K562 (cell line): ENCODE data around the gene CNOT4. TPM values are rescaled to one million over a fixed set of nuclear protein-coding genes. Genes with fewer than 3 reads are reported as not detected.

ENCODE experiments used
- BDP1 ChIP-seq: IDR thresholded peaks from 3 replicates; pipeline ENCODE4 v1.6.1; 2011; ENCODE audit not compliant: insufficient read length, insufficient read depth
- BHLHE40 ChIP-seq: IDR thresholded peaks from 2 replicates; pipeline ENCODE4 v1.6.1; 2011; ENCODE audit warnings: low read length, improper control_type of control experiment
- CBX3 ChIP-seq, 2 experiments: IDR thresholded peaks; 1 replicate in 1 of 2; 2 replicates in 1 of 2; pipeline ENCODE4 v1.6.1; 2012; ENCODE audit warnings: inconsistent platforms in 2 of 2, low read length in 2 of 2, borderline replicate concordance in 1 of 2, control low read depth in 1 of 2
- DACH1 ChIP-seq: fragments of 450-650 bp; IDR thresholded peaks from 2 replicates; pipeline ENCODE4 v1.6.1; 2018; ENCODE audit not compliant: partially characterized antibody
- DMBX1 ChIP-seq: fragments of 250-450 bp; sonication (Bioruptor Pico); IDR thresholded peaks from 2 replicates; pipeline ENCODE4 v1.8.0; 2022; ENCODE audit warnings: inconsistent platforms, mild to moderate bottlenecking, moderate library complexity, borderline replicate concordance
- FOXP1 ChIP-seq: sonication (generic); formaldehyde crosslinking; IDR thresholded peaks from 2 replicates; pipeline ENCODE4 v1.8.0; 2022; ENCODE audit warnings: mild to moderate bottlenecking, missing genetic modification reagents
- MGA ChIP-seq: fragments of 450-650 bp; IDR thresholded peaks from 2 replicates; pipeline ENCODE4 v1.6.1; 2016; ENCODE audit warnings: mild to moderate bottlenecking, moderate library complexity
- NCOA1 ChIP-seq: fragments of 450-650 bp; IDR thresholded peaks from 2 replicates; pipeline ENCODE4 v1.6.1; 2016; ENCODE audit warnings: low read depth
- RBBP5 ChIP-seq: fragments of 200-600 bp; sonication (generic); IDR thresholded peaks from 2 replicates; pipeline ENCODE4 v1.6.1; 2012; ENCODE audit warnings: borderline replicate concordance, mild to moderate bottlenecking, low read length, control low read depth, inconsistent platforms; ENCODE audit not compliant: insufficient read depth, poor library complexity, severe bottlenecking
- SAFB ChIP-seq: fragments of 200-400 bp; formaldehyde crosslinking; IDR thresholded peaks from 2 replicates; pipeline ENCODE4 v1.6.1; 2017; ENCODE audit warnings: low read depth, low read length, borderline replicate concordance
- YY1 ChIP-seq, 3 experiments: IDR thresholded peaks; 2 replicates each; pipeline ENCODE4 v1.6.1; 2011; ENCODE audit warnings: low read length in 2 of 3, mild to moderate bottlenecking in 2 of 3, moderate library complexity in 2 of 3, borderline replicate concordance in 1 of 3, control low read depth in 1 of 3, low read depth in 1 of 3; ENCODE audit not compliant: insufficient read depth in 3 of 3, insufficient replicate concordance in 2 of 3, control insufficient read depth in 1 of 3, insufficient read length in 1 of 3; ENCODE audit errors: extremely low read depth in 1 of 3
- ZEB2 ChIP-seq: fragments of 450-650 bp; IDR thresholded peaks from 2 replicates; pipeline ENCODE4 v1.6.1; 2016
- ZHX1 ChIP-seq: fragments of 150-350 bp; conservative IDR thresholded peaks from 2 replicates; pipeline ENCODE4 v1.6.1; 2014; ENCODE audit warnings: low read length
- polyA plus RNA-seq, 8 experiments: library from polyadenylated mRNA; depleted of rRNA in 4 of 8; stranded (reverse) in 5 of 8; unstranded in 3 of 8; fragments of >200 nt; fragmentation: Nextera tagmentation in 2 of 8; fragmentation: Illumina TruSeq in 1 of 8; extraction: Ambion mirVana in 2 of 8; extraction: Trizol in 1 of 8; gene quantifications; 2 replicates each; pipeline versions ENCODE4 v1.2.1 to v1.2.3, GENCODE V29; 2011 to 2014; ENCODE audit warnings: inconsistent platforms in 1 of 8, missing spikeins in 1 of 8
- total RNA-seq, 7 experiments: library from RNA; depleted of rRNA in 6 of 7; stranded (reverse); fragments of >200 nt in 6 of 7; fragmentation: Illumina TruSeq in 2 of 7; extraction: Trizol in 2 of 7; gene quantifications; 2 replicates each; pipeline versions ENCODE4 v1.2.1 to v1.2.3, GENCODE V29; 2011 to 2021; ENCODE audit warnings: low replicate concordance in 1 of 7

CNOT4 gene
- total and polyA plus RNA-seq, 9 of the 15 experiments (the other 6 are each of a cell fraction or from before 2014, with no cell fraction given): 8.6 to 24.1 (median 15.4) TPM

DNA sequence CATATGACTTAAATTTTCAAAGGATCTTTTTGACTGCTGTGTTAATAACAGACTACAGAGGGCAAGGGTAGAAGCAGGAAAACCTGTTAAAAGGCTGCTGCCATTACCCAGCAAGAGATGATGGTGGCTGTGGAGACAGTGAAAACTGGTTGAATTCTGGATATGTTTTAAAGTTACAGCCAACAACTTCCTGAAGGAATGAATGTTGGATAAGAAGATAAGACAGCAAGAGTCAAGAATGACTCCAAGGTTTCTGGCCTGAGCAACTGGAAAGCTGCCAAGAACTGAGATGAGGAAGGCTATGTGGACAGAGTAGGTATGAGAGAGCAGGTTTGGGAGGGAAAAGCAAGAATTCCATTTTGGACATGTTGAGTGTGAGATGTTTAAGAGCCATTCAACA lies 19.1 kb downstream of the CNOT4 start (continued):
- TF ChIP-seq ZHX1: no peak
- no peak for TF ChIP-seq MGA
- TF ChIP-seq SAFB: no peak
- TF ChIP-seq RBBP5: no peak
- no peak for TF ChIP-seq CBX3 (IDR thresholded peaks at IDR 0.05; ENCODE audit: borderline replicate concordance in 1 of 2, low read length in 2 of 2)
- peak in 1 of 3 experiments; percentile 15 for TF ChIP-seq YY1 (IDR thresholded peaks at IDR 0.05; ENCODE audit: borderline replicate concordance in 1 of 3, control insufficient read depth in 1 of 3, extremely low read depth in 1 of 3, insufficient read depth in 3 of 3, insufficient read length in 1 of 3, insufficient replicate concordance in 2 of 3, low read depth in 1 of 3, low read length in 2 of 3)
- TF ChIP-seq BHLHE40: no peak
- TF ChIP-seq ZEB2: peak; percentile 76
- TF ChIP-seq FOXP1 (CRISPR knock-in tag): no peak
- no peak for TF ChIP-seq DACH1
- TF ChIP-seq NCOA1: no peak
- no peak for TF ChIP-seq BDP1
- no peak for TF ChIP-seq DMBX1 (CRISPR knock-in tag)
